Activated CD8-positive, alpha-beta T cell treated with anti-CD3 and anti-CD28 coated beads for 36 hours (primary cell): ENCODE results near the gene GRK3. TPM values are rescaled to one million over a fixed set of nuclear protein-coding genes. Genes with fewer than 3 reads are reported as not detected.

Experiments
- ATAC-seq: fragments of 200-7000 bp; cut with Tn5 transposase; one replicate; pipeline ENCODE4 v1.10.0; 2021; ENCODE audit warnings: mild to moderate bottlenecking, moderate library complexity
- CTCF ChIA-PET: fragments of 350-600 bp; sonication (Branson Sonifier 250); formaldehyde crosslinking; loops from one replicate; lab custom pipeline; 2021; ENCODE audit warnings: antibody characterized with exemption; lab: Charles Lee
- POLR2A ChIA-PET: fragments of 350-600 bp; sonication (Branson Sonifier 250); formaldehyde crosslinking; loops from one replicate; lab custom pipeline; 2021; ENCODE audit warnings: antibody characterized with exemption; lab: Charles Lee
- DNase-seq: peaks from one replicate; pipeline ENCODE4 v3.0.0-alpha.2; 2020
- H3K27ac Mint-ChIP-seq: one replicate; pipeline ENCODE4 v1.8.0; 2021; ENCODE audit warnings: mild to moderate bottlenecking, mixed read lengths
- H3K27me3 Mint-ChIP-seq: one replicate; pipeline ENCODE4 v1.8.0; 2021; ENCODE audit warnings: mixed read lengths
- H3K36me3 Mint-ChIP-seq: one replicate; pipeline ENCODE4 v1.8.0; 2021; ENCODE audit warnings: low read depth, mixed read lengths
- H3K4me1 Mint-ChIP-seq: one replicate; pipeline ENCODE4 v1.8.0; 2021; ENCODE audit warnings: low read depth, mixed read lengths
- H3K4me3 Mint-ChIP-seq: one replicate; pipeline ENCODE4 v1.8.0; 2021; ENCODE audit warnings: mild to moderate bottlenecking, moderate library complexity, mixed read lengths
- H3K9me3 Mint-ChIP-seq: one replicate; pipeline ENCODE4 v1.8.0; 2021; ENCODE audit warnings: mixed read lengths
- CTCF ChIP-seq: fragments of 200-600 bp; IDR thresholded peaks from one replicate; pipeline ENCODE4 v1.8.0; 2022; ENCODE audit warnings: antibody characterized with exemption, mild to moderate bottlenecking
- intact Hi-C: fragments of 100-400 bp; cut with micrococcal nuclease; formaldehyde crosslinking; loops from one replicate; pipeline ENCODE4 v1.10.0; 2022
- total RNA-seq, 2 experiments: library from RNA; stranded (reverse); gene quantifications; one replicate each; pipeline ENCODE4 v1.2.3, GENCODE V29; 2021

GRK3 gene
- total RNA-seq, 2 experiments from 2014 or later = 26.3 to 26.7 TPM

GRCh38 chr22:25695146-25695545 is 130.7 kb downstream of the GRK3 start:
- peaks cover 2% of the 10 kb centered on the region for H3K36me3 Mint-ChIP-seq
- H3K27me3 Mint-ChIP-seq = no peaks in the 10 kb centered on the region
- H3K9me3 Mint-ChIP-seq = no peaks in the 10 kb centered on the region
- DNase-seq (no peak), ATAC-seq (no peak)
- ChIA-PET POLR2A (no interaction called here), CTCF (interaction anchor here (1.3 kb wide), 1 partner anchor 232 kb away, joined by 3 read pairs; no protein-coding TSS in a partner anchor)
- H3K27ac Mint-ChIP-seq = peak overlapping the region; percentile 22
- no peaks in the 10 kb centered on the region for H3K4me1 Mint-ChIP-seq
- H3K4me3 Mint-ChIP-seq = no peak overlapping the region
- intact Hi-C loops = no loop called here
- no peak for TF ChIP-seq CTCF

DNA sequence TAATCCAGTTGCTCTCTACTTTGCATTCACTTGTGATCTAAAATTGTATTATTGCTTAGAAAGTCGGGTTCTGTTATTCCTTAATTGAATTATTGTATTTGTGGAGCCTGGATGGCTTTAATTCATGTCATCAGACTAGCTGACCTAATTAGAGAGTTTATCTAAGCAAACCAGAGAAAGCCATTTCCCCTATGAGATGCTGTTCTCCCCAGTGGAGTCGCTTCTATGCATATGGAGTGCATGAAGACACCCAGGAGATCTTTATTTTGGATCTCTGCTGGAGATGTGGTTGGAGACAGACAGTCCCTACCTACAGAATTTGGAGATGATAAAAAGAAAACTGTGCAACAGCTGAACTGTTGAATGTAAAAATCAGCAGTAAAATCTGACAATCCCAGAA is 132.3 kb downstream of the GRK3 start:
- DNase-seq (no peak), ATAC-seq (no peak)
- intact Hi-C loops = no loop called here
- no peaks in the 10 kb centered on the region for H3K9me3 Mint-ChIP-seq
- ChIA-PET CTCF (interaction anchor here (0.9 to 1.4 kb wide), 4 partner anchors 13 to 234 kb away, joined by 3 to 5 read pairs (median 3); no protein-coding TSS in a partner anchor), POLR2A (no interaction called here)
- H3K36me3 Mint-ChIP-seq = peaks cover 3% of the 10 kb centered on the region
- TF ChIP-seq CTCF = no peak
- no peak overlapping the region for H3K4me3 Mint-ChIP-seq
- H3K27ac Mint-ChIP-seq = no peak overlapping the region
- H3K27me3 Mint-ChIP-seq = no peaks in the 10 kb centered on the region
- no peaks in the 10 kb centered on the region for H3K4me1 Mint-ChIP-seq

DNA sequence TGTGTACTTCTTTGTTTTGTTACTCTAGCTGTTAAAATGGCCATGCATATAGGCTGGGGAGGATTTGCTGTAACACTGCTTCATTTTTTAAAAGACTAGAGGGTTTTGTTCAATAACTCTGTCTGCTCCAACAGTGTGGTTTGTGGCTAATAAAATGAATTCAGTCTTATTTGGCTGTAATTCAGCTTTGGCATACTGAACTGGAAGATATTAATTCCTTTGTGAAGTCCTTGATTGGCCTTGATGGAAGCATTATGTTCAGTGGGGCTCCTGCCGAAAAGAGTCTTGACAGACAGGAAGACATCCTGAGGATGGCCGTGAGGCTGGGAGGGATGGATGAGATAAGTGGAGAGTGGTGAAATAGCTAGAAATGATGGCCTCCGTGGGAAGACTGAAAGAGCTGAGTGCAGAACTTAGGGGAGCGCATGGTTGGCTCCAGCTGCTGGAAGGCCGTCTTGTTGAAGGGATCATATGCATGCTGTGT is 132.7 kb downstream of the GRK3 start:
- Mint-ChIP-seq H3K4me1 (peaks cover 3% of the 10 kb centered on the region), H3K4me3 (no peak overlapping the region), H3K9me3 (no peaks in the 10 kb centered on the region), H3K36me3 (peaks cover 3% of the 10 kb centered on the region), H3K27me3 (no peaks in the 10 kb centered on the region), H3K27ac (no peak overlapping the region)
- DNase-seq (no peak), ATAC-seq (no peak)
- no peak for TF ChIP-seq CTCF
- POLR2A ChIA-PET = no interaction called here
- CTCF ChIA-PET = interaction anchor here (0.9 to 1.4 kb wide), 2 partner anchors 13 to 234 kb away, joined by 3 read pairs; no protein-coding TSS in a partner anchor
- intact Hi-C loops = no loop called here

DNA sequence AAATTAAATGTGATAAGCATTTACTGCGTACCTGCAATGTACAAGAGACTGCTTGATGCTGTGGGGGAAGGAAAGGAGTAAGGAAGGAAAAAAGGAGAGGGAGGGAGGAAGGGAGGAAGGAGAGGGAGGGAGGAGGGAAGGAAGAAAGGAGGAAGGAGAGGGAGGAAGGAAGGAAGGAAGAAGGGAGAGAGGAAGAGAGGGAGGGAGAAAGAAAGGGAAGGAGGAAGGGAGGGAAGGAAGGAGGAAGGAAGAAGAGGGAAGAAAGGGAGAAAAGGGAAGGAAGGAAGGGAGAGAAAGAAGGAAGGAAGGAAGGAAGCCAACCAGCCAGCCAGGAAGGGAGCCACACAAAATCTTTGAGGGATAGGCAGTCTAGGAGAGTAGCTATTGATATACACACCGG is 133.5 kb downstream of the GRK3 start:
- CTCF ChIA-PET = interaction anchor here (0.9 to 1.4 kb wide), 2 partner anchors 14 to 235 kb away, joined by 3 read pairs; no protein-coding TSS in a partner anchor
- TF ChIP-seq CTCF = no peak
- no peak for DNase-seq
- POLR2A ChIA-PET = no interaction called here
- H3K9me3 Mint-ChIP-seq = no peaks in the 10 kb centered on the region
- intact Hi-C loops = no loop called here
- H3K4me3 Mint-ChIP-seq = no peak overlapping the region
- H3K4me1 Mint-ChIP-seq = peaks cover 9% of the 10 kb centered on the region
- no peaks in the 10 kb centered on the region for H3K27me3 Mint-ChIP-seq
- no peak overlapping the region for H3K27ac Mint-ChIP-seq
- no peak for ATAC-seq
- H3K36me3 Mint-ChIP-seq = peaks cover 3% of the 10 kb centered on the region

DNA sequence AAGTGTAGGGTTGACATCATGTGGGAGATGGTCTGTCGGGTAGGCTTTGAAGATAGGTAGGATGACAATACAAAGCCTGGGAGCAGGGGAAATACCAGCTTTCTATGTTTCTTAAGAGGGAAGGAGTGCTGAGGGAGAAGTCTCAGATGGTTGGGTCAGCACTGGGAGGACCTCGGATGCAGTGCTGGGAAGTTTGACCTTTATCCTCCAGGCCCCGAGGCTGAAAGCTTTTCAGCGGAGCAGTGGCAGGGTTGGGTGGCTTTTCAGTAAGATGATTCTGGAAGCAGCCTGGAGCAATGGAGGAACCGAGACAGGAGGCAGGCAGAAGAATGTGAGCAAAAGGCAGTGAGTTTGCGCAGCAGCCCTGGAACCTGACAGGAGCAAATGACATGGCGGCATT is 134.0 kb downstream of the GRK3 start:
- no peak for ATAC-seq
- peaks cover 3% of the 10 kb centered on the region for H3K36me3 Mint-ChIP-seq
- peaks cover 12% of the 10 kb centered on the region for H3K4me1 Mint-ChIP-seq
- H3K27me3 Mint-ChIP-seq = no peaks in the 10 kb centered on the region
- TF ChIP-seq CTCF = no peak
- ChIA-PET POLR2A (no interaction called here), CTCF (no interaction called here)
- H3K27ac Mint-ChIP-seq = no peak overlapping the region
- H3K4me3 Mint-ChIP-seq = no peak overlapping the region
- intact Hi-C loops = no loop called here
- no peaks in the 10 kb centered on the region for H3K9me3 Mint-ChIP-seq
- no peak for DNase-seq
